ENCODE measurements around the gene KDSR. TPM values are rescaled to one million over a fixed set of nuclear protein-coding genes. Genes with fewer than 3 reads are reported as not detected.

KDSR gene
- total and polyA plus RNA-seq, 4 experiments from 2014 or later = 59.4 to 134 (median 84.7) TPM

DNA sequence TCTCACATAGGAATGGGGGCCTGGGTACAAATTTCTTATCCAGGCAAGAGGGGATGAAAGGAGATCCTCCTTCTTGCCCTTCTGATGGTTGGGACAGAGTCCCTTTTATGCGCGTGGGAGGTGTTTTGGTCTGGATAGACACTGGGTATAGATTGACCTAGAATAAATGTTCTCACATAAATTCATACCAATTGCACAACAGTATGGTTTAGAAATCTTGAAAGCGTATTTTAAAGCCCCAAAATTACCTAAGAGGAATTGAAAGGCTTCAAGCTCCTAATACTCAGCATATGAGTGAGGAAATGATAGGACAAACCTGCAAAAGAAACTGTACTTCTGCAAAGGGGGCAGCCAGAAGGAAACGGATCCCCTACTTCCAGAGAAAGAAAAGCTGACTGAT is 44.8 kb downstream of the KDSR start:
- Histone ChIP-seq H3K27me3 (ENCODE audit: insufficient read depth, low read length) (no peaks in the 10 kb centered on the region), H3K27ac (ENCODE audit: low read depth, low read length) (no peak overlapping the region), H3K9me3 (ENCODE audit: control insufficient read depth in 1 of 2, low read length in 2 of 2) (no peaks in the 10 kb centered on the region), H3K36me3 (ENCODE audit: insufficient read depth, low read length) (no peaks in the 10 kb centered on the region), H3K4me3 (ENCODE audit: low read length in 2 of 2) (no peak overlapping the region), H3K4me1 (ENCODE audit: insufficient read depth, low read length) (peaks cover 19% of the 10 kb centered on the region)
- POLR2A ChIA-PET (ENCODE audit: partially characterized antibody) = interaction anchor here (0.9 to 2.4 kb wide), 11 partner anchors 100 to 1135 kb away, joined by 3 to 12 read pairs (median 4); partner anchors contain the start of genes PIGN, RELCH and VPS4B
- Mint-ChIP-seq H3K27me3 (no peaks in the 10 kb centered on the region), H3K9me3 (no peaks in the 10 kb centered on the region), H3K27ac (peak overlapping the region in 6 of 7 donors; percentile 17 to 94 (median 78)), H3K36me3 (peaks cover 9 to 23% of the 10 kb centered on the region in 2 donors), H3K4me3 (peak overlapping the region in 5 of 8 donors; percentile 26 to 86 (median 46)), H3K4me1 (peaks cover 10 to 47% (median 18%) of the 10 kb centered on the region in 4 donors)
- intact Hi-C loops (cut with micrococcal nuclease) = no loop called here
- no peak for DNase-seq
- CTCF ChIA-PET (ENCODE audit: partially characterized antibody) = interaction anchor here (0.7 to 8.9 kb wide), 24 partner anchors 8 to 309 kb away, joined by 3 to 175 read pairs (median 5); no protein-coding TSS in a partner anchor

DNA sequence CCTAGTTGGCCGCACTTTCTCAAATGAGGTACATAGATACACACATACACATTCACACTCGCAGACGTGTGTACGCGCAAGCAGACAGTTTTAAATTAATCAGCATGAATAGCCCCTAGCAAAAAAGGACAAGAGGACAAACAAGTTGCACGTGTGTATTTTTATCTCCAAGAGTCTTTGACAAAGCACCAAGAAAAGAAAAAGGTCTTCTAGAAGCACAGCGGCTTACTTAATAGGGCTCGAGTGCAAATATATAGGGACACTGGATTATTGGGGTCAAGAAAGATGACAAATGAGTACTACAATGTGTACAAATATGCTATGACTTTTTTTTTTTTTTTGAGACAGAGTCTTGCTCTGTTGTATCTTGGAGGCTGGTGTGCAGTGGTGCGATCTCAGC is 45.7 kb downstream of the KDSR start:
- Mint-ChIP-seq H3K36me3 (peaks cover 14 to 26% of the 10 kb centered on the region in 2 donors), H3K9me3 (no peaks in the 10 kb centered on the region), H3K27me3 (no peaks in the 10 kb centered on the region), H3K27ac (peak overlapping the region in 6 of 7 donors; percentile 91 to 97 (median 94)), H3K4me3 (peak overlapping the region; percentile 86 to 91 (median 89)), H3K4me1 (peaks cover 12 to 53% (median 22%) of the 10 kb centered on the region in 4 donors)
- H3K36me3 ChIP-seq (ENCODE audit: insufficient read depth, low read length) = no peaks in the 10 kb centered on the region
- intact Hi-C loops (cut with micrococcal nuclease) = loop anchor here (2.0 kb wide), 1 partner anchor 606 kb away; the partner anchor contains the start of gene PHLPP1
- peak overlapping the region; percentile 58 for H3K27ac ChIP-seq (ENCODE audit: low read depth, low read length)
- peak overlapping the region in 1 of 2 donors; percentile 48 for H3K4me3 ChIP-seq (ENCODE audit: low read length in 2 of 2)
- ChIA-PET CTCF (ENCODE audit: partially characterized antibody) (interaction anchor here (1.0 to 8.9 kb wide), 14 partner anchors 13 to 306 kb away, joined by 3 to 175 read pairs (median 4); no protein-coding TSS in a partner anchor), POLR2A (ENCODE audit: partially characterized antibody) (interaction anchor here (0.6 to 2.2 kb wide), 8 partner anchors 23 to 1134 kb away, joined by 3 to 12 read pairs (median 4); partner anchors contain the start of genes PIGN, RELCH and VPS4B)
- no peak for DNase-seq
- H3K9me3 ChIP-seq (ENCODE audit: control insufficient read depth in 1 of 2, low read length in 2 of 2) = no peaks in the 10 kb centered on the region
- no peaks in the 10 kb centered on the region for H3K27me3 ChIP-seq (ENCODE audit: insufficient read depth, low read length)
- H3K4me1 ChIP-seq (ENCODE audit: insufficient read depth, low read length) = peaks cover 20% of the 10 kb centered on the region

DNA sequence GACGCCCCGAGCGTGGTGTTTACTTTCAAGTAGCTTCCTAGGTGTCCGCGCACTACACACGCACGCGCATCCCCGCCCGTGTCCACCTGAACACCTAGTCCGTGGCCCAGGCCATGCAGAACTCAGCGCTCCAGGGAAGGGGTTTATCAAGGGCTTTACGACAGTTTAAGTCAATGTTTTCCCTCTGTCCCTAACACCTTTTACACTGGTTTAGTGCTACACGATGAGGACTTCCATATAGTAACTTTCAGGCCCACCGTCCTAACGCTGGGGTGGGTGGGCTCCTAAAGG is 46.1 kb downstream of the KDSR start:
- POLR2A ChIA-PET (ENCODE audit: partially characterized antibody) = interaction anchor here (0.6 to 1.3 kb wide), 6 partner anchors 22 to 183 kb away, joined by 3 to 5 read pairs (median 4); partner anchors contain the start of gene VPS4B
- Histone ChIP-seq H3K9me3 (ENCODE audit: control insufficient read depth in 1 of 2, low read length in 2 of 2) (no peaks in the 10 kb centered on the region), H3K36me3 (ENCODE audit: insufficient read depth, low read length) (no peaks in the 10 kb centered on the region), H3K27me3 (ENCODE audit: insufficient read depth, low read length) (no peaks in the 10 kb centered on the region), H3K4me3 (ENCODE audit: low read length in 2 of 2) (peak overlapping the region in 1 of 2 donors; percentile 48), H3K27ac (ENCODE audit: low read depth, low read length) (peak overlapping the region; percentile 58), H3K4me1 (ENCODE audit: insufficient read depth, low read length) (peaks cover 24% of the 10 kb centered on the region)
- Mint-ChIP-seq H3K4me1 (peaks cover 12 to 57% (median 24%) of the 10 kb centered on the region in 4 donors), H3K27ac (peak overlapping the region; percentile 91 to 97 (median 94)), H3K9me3 (no peaks in the 10 kb centered on the region), H3K27me3 (no peaks in the 10 kb centered on the region), H3K4me3 (peak overlapping the region; percentile 86 to 91 (median 89)), H3K36me3 (peaks cover 14 to 26% of the 10 kb centered on the region in 2 donors)
- CTCF ChIA-PET (ENCODE audit: partially characterized antibody) = interaction anchor here (1.0 to 8.9 kb wide), 9 partner anchors 13 to 306 kb away, joined by 3 to 175 read pairs (median 5); no protein-coding TSS in a partner anchor
- peak in 1 of 5 donors; percentile 67 for DNase-seq
- intact Hi-C loops (cut with micrococcal nuclease) = loop anchor here (1.0 to 2.0 kb wide), 2 partner anchors 101 to 606 kb away; partner anchors contain the start of genes PHLPP1 and VPS4B

DNA sequence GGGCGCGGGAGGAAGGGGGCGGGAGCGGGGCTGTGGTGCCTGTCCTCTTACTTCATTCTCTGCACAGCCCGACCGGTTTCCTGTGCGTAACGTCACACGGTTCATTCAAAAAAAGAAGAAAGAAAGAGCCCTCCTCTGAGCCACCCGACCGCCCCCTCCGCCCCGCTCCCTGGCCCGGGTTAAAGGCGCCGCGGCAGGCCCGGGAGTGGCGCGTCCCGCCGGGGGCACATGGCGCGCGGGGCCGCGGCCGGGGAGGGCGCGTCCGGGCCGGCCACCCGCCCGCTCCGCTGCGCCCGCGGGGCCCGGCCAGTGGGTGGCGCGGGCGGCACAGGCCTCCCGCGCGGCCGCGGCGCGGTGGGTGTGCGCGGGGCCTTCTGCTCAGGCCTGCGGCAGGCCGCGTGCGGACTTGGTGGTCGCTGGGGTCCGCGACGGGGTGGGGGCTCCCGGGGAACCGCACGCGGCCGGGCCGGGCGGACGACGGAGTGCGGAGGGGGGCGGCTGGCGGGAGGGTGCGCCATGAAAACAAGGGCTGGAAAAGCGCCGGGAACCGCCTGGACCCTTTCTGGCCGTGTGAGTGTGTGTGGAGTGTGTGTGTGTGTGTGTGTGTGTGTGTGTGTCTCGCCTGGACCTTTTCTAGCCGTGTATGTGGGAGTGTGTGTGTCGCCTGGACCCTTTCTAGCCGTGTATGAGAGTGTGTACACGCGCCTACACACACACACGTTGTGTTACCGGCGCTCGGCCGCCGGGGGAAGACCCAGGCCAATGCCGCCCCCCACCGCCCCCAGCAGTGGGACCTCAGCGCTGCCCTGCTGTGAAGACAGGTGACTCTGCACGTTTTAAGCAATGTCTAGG is 46.7 kb downstream of the KDSR start:
- no peaks in the 10 kb centered on the region for H3K27me3 Mint-ChIP-seq
- peak overlapping the region; percentile 86 to 99 (median 90) for H3K4me3 Mint-ChIP-seq
- Histone ChIP-seq H3K27me3 (ENCODE audit: insufficient read depth, low read length) (no peaks in the 10 kb centered on the region), H3K36me3 (ENCODE audit: insufficient read depth, low read length) (no peaks in the 10 kb centered on the region), H3K9me3 (ENCODE audit: control insufficient read depth in 1 of 2, low read length in 2 of 2) (no peaks in the 10 kb centered on the region), H3K4me1 (ENCODE audit: insufficient read depth, low read length) (peaks cover 30% of the 10 kb centered on the region), H3K27ac (ENCODE audit: low read depth, low read length) (peak overlapping the region; percentile 58), H3K4me3 (ENCODE audit: low read length in 2 of 2) (peak overlapping the region in 1 of 2 donors; percentile 48)
- peak overlapping the region; percentile 91 to 97 (median 95) for H3K27ac Mint-ChIP-seq
- H3K36me3 Mint-ChIP-seq = peaks cover 14 to 26% of the 10 kb centered on the region in 2 donors
- intact Hi-C loops (cut with micrococcal nuclease) = loop anchor here (1.0 to 2.0 kb wide), 2 partner anchors 102 to 606 kb away; partner anchors contain the start of genes PHLPP1 and VPS4B
- peaks cover 16 to 63% (median 26%) of the 10 kb centered on the region in 4 donors for H3K4me1 Mint-ChIP-seq
- H3K9me3 Mint-ChIP-seq = no peaks in the 10 kb centered on the region
- DNase-seq = peak; percentile 88 to 95 (median 91)
- ChIA-PET POLR2A (ENCODE audit: partially characterized antibody) (interaction anchor here (0.6 to 4.3 kb wide), 21 partner anchors 9 to 1133 kb away, joined by 3 to 195 read pairs (median 14); partner anchors contain the start of genes PIGN, RELCH and VPS4B), CTCF (ENCODE audit: partially characterized antibody) (interaction anchor here (1.0 to 8.9 kb wide), 20 partner anchors 13 to 303 kb away, joined by 3 to 175 read pairs (median 25); no protein-coding TSS in a partner anchor)

DNA sequence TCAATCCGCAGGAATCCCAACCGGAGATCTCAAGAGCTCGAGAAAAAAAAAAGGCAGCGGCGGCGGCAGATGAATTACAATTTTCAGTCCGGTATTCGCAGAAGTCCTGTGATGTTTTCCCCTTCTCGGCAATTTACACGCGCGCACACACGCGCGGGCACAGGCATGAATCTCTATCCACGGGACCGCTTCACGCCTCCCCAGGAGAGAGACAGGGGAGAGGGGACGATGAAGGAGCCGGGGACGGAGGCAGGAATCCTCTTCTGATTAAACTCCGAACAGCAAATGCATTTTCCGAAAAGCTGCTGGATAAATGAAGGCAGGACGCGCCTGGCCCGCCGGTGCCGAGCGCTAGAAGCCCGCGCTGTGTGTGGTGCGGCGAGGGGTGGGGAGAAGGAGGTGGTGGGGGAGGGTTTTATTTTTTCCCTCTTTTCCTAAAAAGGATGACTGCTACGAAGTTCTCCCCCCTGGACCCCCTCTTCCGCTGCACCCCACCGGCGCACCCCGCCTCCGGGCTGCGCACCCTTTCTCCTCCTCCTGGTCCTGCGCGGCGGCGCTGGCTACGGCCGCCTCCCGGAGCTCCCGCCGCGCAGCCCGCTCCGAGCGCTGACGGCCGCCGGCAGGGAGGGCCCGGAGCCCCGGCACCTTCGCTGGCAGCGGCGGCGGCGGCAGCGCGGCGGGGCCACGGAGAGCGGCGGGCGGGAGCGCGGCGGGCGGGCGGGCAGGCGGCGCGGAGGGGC is 47.5 kb downstream of the KDSR start, which contains the start of gene BCL2:
TSS of gene BCL2 (minus strand) at position 387 of the 740 bp plus-strand sequence.
- peak within 1 kb of the TSS; percentile 93 to 100 (median 99) for H3K4me3 Mint-ChIP-seq
- ChIA-PET POLR2A (ENCODE audit: partially characterized antibody) (interaction anchor here (0.6 to 4.3 kb wide), 25 partner anchors 9 to 1132 kb away, joined by 3 to 195 read pairs (median 14); partner anchors contain the start of genes PIGN, RELCH and VPS4B), CTCF (ENCODE audit: partially characterized antibody) (interaction anchor here (0.7 to 3.9 kb wide), 30 partner anchors 13 to 303 kb away, joined by 3 to 139 read pairs (median 8); no protein-coding TSS in a partner anchor)
- intact Hi-C loops (cut with micrococcal nuclease) = loop anchor here (1.0 to 5.0 kb wide), 4 partner anchors 103 to 797 kb away; partner anchors contain the start of genes PHLPP1, VPS4B and ZCCHC2
- DNase-seq = peak in 3 of 5 donors; percentile 22 to 58 (median 35)
- no peaks in the 10 kb centered on the region for H3K27me3 Mint-ChIP-seq
- H3K27ac Mint-ChIP-seq = peak within 1 kb of the TSS; percentile 94 to 99 (median 96)
- H3K36me3 Mint-ChIP-seq = peaks cover 14 to 26% of the 10 kb centered on the region in 2 donors
- H3K27me3 ChIP-seq (ENCODE audit: insufficient read depth, low read length) = no peaks in the 10 kb centered on the region
- no peaks in the 10 kb centered on the region for H3K9me3 ChIP-seq (ENCODE audit: control insufficient read depth in 1 of 2, low read length in 2 of 2)
- no peaks in the 10 kb centered on the region for H3K36me3 ChIP-seq (ENCODE audit: insufficient read depth, low read length)
- H3K4me1 ChIP-seq (ENCODE audit: insufficient read depth, low read length) = peaks cover 38% of the 10 kb centered on the region
- H3K4me1 Mint-ChIP-seq = peaks cover 23 to 71% (median 34%) of the 10 kb centered on the region in 4 donors
- no peaks in the 10 kb centered on the region for H3K9me3 Mint-ChIP-seq
- peak within 1 kb of the TSS; percentile 80 for H3K27ac ChIP-seq (ENCODE audit: low read depth, low read length)
- peak within 1 kb of the TSS; percentile 87 to 94 for H3K4me3 ChIP-seq (ENCODE audit: low read length in 2 of 2)

DNA sequence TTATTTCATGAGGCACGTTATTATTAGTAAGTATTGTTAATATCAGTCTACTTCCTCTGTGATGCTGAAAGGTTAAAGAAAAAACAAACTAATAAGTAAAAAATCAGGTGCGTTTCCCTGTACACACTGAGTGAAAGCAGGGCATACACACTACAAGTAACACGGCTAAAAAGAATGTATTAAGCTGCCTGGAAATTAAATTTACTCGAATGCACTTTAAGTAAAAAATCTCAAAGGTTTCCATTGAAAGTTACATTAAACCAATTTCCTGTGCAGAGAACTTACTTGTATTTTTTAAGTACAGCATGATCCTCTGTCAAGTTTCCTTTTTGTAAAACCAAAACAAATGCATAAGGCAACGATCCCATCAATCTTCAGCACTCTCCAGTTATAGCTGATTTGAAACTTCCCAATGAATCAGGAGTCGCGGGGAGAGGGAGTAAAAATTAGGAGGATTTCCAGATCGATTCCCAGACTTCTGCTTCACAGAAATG is 48.1 kb downstream of the KDSR start:
- peak overlapping the region; percentile 80 for H3K27ac ChIP-seq (ENCODE audit: low read depth, low read length)
- Mint-ChIP-seq H3K4me1 (peaks cover 28 to 77% (median 39%) of the 10 kb centered on the region in 4 donors), H3K4me3 (peak overlapping the region; percentile 93 to 100 (median 99)), H3K9me3 (no peaks in the 10 kb centered on the region), H3K27ac (peak overlapping the region; percentile 94 to 99 (median 96)), H3K36me3 (peaks cover 14 to 29% of the 10 kb centered on the region in 2 donors), H3K27me3 (no peaks in the 10 kb centered on the region)
- no peak for DNase-seq
- H3K4me3 ChIP-seq (ENCODE audit: low read length in 2 of 2) = peak overlapping the region; percentile 87 to 94
- ChIA-PET POLR2A (ENCODE audit: partially characterized antibody) (interaction anchor here (0.6 to 4.3 kb wide), 30 partner anchors 9 to 1132 kb away, joined by 3 to 195 read pairs (median 7); partner anchors contain the start of genes PIGN, RELCH and VPS4B), CTCF (ENCODE audit: partially characterized antibody) (interaction anchor here (0.7 to 3.9 kb wide), 41 partner anchors 12 to 303 kb away, joined by 3 to 139 read pairs (median 7); no protein-coding TSS in a partner anchor)
- H3K9me3 ChIP-seq (ENCODE audit: control insufficient read depth in 1 of 2, low read length in 2 of 2) = no peaks in the 10 kb centered on the region
- H3K36me3 ChIP-seq (ENCODE audit: insufficient read depth, low read length) = no peaks in the 10 kb centered on the region
- no peaks in the 10 kb centered on the region for H3K27me3 ChIP-seq (ENCODE audit: insufficient read depth, low read length)
- intact Hi-C loops (cut with micrococcal nuclease) = loop anchor here (1.0 to 5.0 kb wide), 5 partner anchors 10 to 797 kb away; partner anchors contain the start of gene ZCCHC2
- peaks cover 44% of the 10 kb centered on the region for H3K4me1 ChIP-seq (ENCODE audit: insufficient read depth, low read length)

All from CD4-positive, alpha-beta memory T cell (primary cell).